Upper lobe of left lung (tissue), 6 donors: ENCODE measurements around the gene ALDOC. TPM values are rescaled to one million over a fixed set of nuclear protein-coding genes. Genes with fewer than 3 reads are reported as not detected.
A peak's percentile ranks its signal among the peaks of the same experiment; 100 is the strongest.

Source experiments
- ATAC-seq, 2 donors: fragments of 200-7000 bp; cut with Tn5 transposase; one replicate each; pipeline ENCODE4 v1.9.1; 2022; ENCODE audit warnings: mild to moderate bottlenecking in 2 of 2, moderate library complexity in 2 of 2; ENCODE audit not compliant: low FRiP score in 2 of 2
- DNase-seq, 2 donors: peaks; one replicate each; pipeline ENCODE4 v3.0.0-alpha.2; 2019 to 2020
- H3K27ac ChIP-seq, 4 donors: fragments of 200-600 bp; sonication (generic); one replicate each; pipeline ENCODE4 v1.5.1; 2016 to 2019
- H3K27me3 ChIP-seq, 4 donors: fragments of 200-600 bp; sonication (generic); one replicate each; pipeline ENCODE4 v1.5.1; 2017 to 2019
- H3K36me3 ChIP-seq, 4 donors: fragments of 200-600 bp; sonication (generic); one replicate each; pipeline ENCODE4 v1.5.1; 2016 to 2019
- H3K4me1 ChIP-seq, 4 donors: fragments of 200-600 bp; sonication (generic); one replicate each; pipeline ENCODE4 v1.5.1; 2018 to 2019
- H3K4me3 ChIP-seq, 4 donors: fragments of 200-600 bp; sonication (generic); one replicate each; pipeline ENCODE4 v1.5.1; 2017 to 2019; ENCODE audit warnings: mild to moderate bottlenecking in 2 of 4, moderate library complexity in 1 of 4
- H3K9me3 ChIP-seq, 4 donors: fragments of 200-600 bp; sonication (generic); one replicate each; pipeline ENCODE4 v1.5.1; 2018 to 2019
- EP300 ChIP-seq, 4 donors: sonication (generic); formaldehyde crosslinking; IDR thresholded peaks; one replicate each; pipeline ENCODE4 v1.5.1; 2017; ENCODE audit warnings: antibody characterized with exemption in 4 of 4, control low read depth in 2 of 4
- POLR2A ChIP-seq, 4 donors: fragments of 450-650 bp; IDR thresholded peaks; one replicate each; pipeline ENCODE4 v1.5.1; 2016 to 2017; ENCODE audit warnings: antibody characterized with exemption in 4 of 4, mild to moderate bottlenecking in 2 of 4
- POLR2AphosphoS5 ChIP-seq, 2 donors: sonication (generic); formaldehyde crosslinking; IDR thresholded peaks; one replicate each; pipeline ENCODE4 v1.5.1; 2017; ENCODE audit warnings: antibody characterized with exemption in 2 of 2
- WGBS, 2 donors: methylation state at CpG; one replicate each; pipeline ENCODE4 v1.1.5; 2017 to 2018; 5-methylcytosine and 5-hydroxymethylcytosine counted together
- total RNA-seq, 6 donors: library from RNA; depleted of rRNA in 4 of 6; stranded (reverse); fragments of >200 nt in 4 of 6; gene quantifications; one replicate each; pipeline versions ENCODE4 v1.1.0 to v1.2.1, GENCODE V29; 2016 to 2021
- TF ChIP-seq, protein P1 (sequence below), 6 experiments: fragments of 450-650 bp in 4 of 6; fragments of 200-600 bp in 2 of 6; sonication (generic) in 2 of 6; IDR thresholded peaks; one replicate each; pipeline ENCODE4 v1.5.1; 2016 to 2019; ENCODE audit warnings: antibody characterized with exemption in 6 of 6
- donor health status: DM: no; HTN: no; CAD: no; lungs with moderate emphysema.
- donor health status: DM: no; HTN: yes; CAD: no; lungs with severe emphysema.

ALDOC gene
- total RNA-seq, 6 donors from 2014 or later: 6.3 to 19.2 (median 14.2) TPM

- ATAC-seq: no peak
- Histone ChIP-seq H3K4me3 (no peak overlapping the region), H3K27me3 (no peaks in the 10 kb centered on the region), H3K4me1 (peaks cover 0 to 19% (median 3%) of the 10 kb centered on the region in 4 donors), H3K36me3 (no peaks in the 10 kb centered on the region), H3K27ac (no peak overlapping the region), H3K9me3 (no peaks in the 10 kb centered on the region)
- 81% methylated on average over 10 to 12 of the region's 12 CpGs for WGBS, 2 donors
- DNase-seq: peak in 1 of 2 donors; percentile 79
- TF ChIP-seq EP300 (IDR thresholded peaks at IDR 0.05): no peak
- TF ChIP-seq, protein P1, sequence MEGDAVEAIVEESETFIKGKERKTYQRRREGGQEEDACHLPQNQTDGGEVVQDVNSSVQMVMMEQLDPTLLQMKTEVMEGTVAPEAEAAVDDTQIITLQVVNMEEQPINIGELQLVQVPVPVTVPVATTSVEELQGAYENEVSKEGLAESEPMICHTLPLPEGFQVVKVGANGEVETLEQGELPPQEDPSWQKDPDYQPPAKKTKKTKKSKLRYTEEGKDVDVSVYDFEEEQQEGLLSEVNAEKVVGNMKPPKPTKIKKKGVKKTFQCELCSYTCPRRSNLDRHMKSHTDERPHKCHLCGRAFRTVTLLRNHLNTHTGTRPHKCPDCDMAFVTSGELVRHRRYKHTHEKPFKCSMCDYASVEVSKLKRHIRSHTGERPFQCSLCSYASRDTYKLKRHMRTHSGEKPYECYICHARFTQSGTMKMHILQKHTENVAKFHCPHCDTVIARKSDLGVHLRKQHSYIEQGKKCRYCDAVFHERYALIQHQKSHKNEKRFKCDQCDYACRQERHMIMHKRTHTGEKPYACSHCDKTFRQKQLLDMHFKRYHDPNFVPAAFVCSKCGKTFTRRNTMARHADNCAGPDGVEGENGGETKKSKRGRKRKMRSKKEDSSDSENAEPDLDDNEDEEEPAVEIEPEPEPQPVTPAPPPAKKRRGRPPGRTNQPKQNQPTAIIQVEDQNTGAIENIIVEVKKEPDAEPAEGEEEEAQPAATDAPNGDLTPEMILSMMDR (IDR thresholded peaks at IDR 0.05): no peak
Observed at GRCh38 chr17:28537219-28537610, 39.5 kb downstream of the ALDOC start.

DNA sequence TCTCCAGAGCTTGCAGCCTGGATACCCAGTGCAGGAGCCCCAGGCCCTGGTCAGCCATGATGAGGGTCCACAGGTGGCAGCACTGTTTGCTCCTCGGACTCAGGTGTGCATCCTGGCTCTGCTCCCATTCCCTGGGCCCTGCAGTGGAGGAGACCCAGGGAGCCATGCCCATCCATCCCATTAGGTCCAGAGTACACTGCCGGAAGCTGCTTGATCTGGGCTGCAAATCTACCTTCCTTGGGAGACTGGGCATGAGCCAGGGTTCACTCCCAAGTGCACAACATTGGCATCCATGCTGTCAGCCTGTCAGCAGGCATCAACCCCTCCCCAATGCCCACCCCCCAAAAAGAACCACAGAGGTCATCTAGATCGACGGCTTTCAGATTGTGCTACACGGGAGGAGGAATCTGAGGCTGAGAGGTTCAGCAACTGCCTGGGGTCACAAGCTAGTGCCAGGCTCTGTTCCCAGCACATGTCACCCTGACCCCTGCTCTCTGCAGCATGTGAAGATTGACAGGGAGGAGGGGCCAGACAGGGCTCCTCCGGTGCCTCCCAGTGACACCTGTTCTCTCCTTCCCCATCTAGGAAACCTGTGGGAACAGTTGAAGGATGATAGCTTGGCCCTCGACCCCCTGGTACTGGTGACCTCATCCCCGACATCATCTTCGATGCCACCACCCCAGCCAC is 40.0 kb downstream of the ALDOC start:
- no peak for TF ChIP-seq POLR2AphosphoS5 (IDR thresholded peaks at IDR 0.05)
- TF ChIP-seq EP300 (IDR thresholded peaks at IDR 0.05): no peak
- TF ChIP-seq, protein P1 (IDR thresholded peaks at IDR 0.05): no peak
- TF ChIP-seq POLR2A (IDR thresholded peaks at IDR 0.05): no peak
- Histone ChIP-seq H3K4me1 (peaks cover 0 to 19% (median 3%) of the 10 kb centered on the region in 4 donors), H3K27me3 (no peaks in the 10 kb centered on the region), H3K27ac (no peak overlapping the region), H3K36me3 (no peaks in the 10 kb centered on the region), H3K9me3 (no peaks in the 10 kb centered on the region), H3K4me3 (no peak overlapping the region)
- ATAC-seq (no peak), DNase-seq (no peak)
- 80 to 90% methylated on average over 2 to 9 of the region's 9 CpGs for WGBS, 2 donors

GRCh38 chr17:28534740-28535375 is 41.8 kb downstream of the ALDOC start:
- WGBS, 2 donors: 71 to 95% methylated on average over 3 to 11 of the region's 11 CpGs
- no peak for ATAC-seq
- no peaks in the 10 kb centered on the region for H3K27me3 ChIP-seq
- H3K4me3 ChIP-seq: no peak overlapping the region
- no peak for TF ChIP-seq POLR2AphosphoS5 (IDR thresholded peaks at IDR 0.05)
- TF ChIP-seq, protein P1 (IDR thresholded peaks at IDR 0.05): no peak
- no peak for TF ChIP-seq EP300 (IDR thresholded peaks at IDR 0.05)
- no peak for TF ChIP-seq POLR2A (IDR thresholded peaks at IDR 0.05)
- no peaks in the 10 kb centered on the region for H3K9me3 ChIP-seq
- peaks cover 0 to 19% (median 3%) of the 10 kb centered on the region in 4 donors for H3K4me1 ChIP-seq
- H3K27ac ChIP-seq: peak overlapping the region in 1 of 4 donors; percentile 66
- peak in 1 of 2 donors; percentile 65 for DNase-seq
- H3K36me3 ChIP-seq: no peaks in the 10 kb centered on the region

DNA sequence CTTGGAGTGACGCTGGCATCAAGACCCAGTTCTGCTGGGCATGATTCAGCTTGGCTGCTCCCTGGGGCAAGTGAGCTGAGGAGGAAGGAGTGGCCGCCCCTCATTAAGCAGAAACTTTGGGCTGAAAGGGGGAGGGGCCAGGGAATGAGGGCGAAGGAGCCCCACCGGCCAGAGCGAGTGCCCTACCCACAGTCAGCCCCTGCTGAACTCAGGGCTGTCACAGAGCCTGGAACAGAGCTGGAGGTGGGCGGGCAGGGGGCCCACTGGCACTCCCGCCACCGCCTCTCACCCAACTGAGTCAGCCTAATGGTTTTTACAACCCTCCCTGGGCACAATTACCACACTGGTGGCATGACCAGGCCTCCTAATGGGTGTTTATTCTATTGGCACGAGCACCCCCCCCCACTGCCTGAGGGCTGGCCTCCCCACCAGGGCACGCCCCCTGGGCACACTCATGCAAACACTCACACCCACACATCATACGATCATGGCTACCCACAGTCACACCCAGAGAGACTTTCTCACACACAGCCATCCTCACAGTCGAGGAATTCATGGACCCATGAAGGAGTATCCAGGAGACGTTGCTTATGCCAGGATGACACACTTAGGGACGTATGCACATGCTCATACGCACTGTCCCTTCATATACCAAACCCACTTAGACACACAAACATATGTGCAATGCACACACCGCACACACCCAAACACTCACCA is 43.4 kb downstream of the ALDOC start:
- WGBS, 2 donors: 65 to 72% methylated on average over 14 to 15 of the region's 16 CpGs
- no peak for ATAC-seq
- DNase-seq: peak in 1 of 2 donors; percentile 47

More for the DNA sequence above, 43.4 kb downstream of the ALDOC start:
- no peak for TF ChIP-seq POLR2AphosphoS5 (IDR thresholded peaks at IDR 0.05)
- no peak for TF ChIP-seq EP300 (IDR thresholded peaks at IDR 0.05)
- TF ChIP-seq, protein P1 (IDR thresholded peaks at IDR 0.05): no peak
- TF ChIP-seq POLR2A (IDR thresholded peaks at IDR 0.05): no peak
- no peaks in the 10 kb centered on the region for H3K36me3 ChIP-seq
- H3K4me3 ChIP-seq: no peak overlapping the region
- no peaks in the 10 kb centered on the region for H3K9me3 ChIP-seq
- no peaks in the 10 kb centered on the region for H3K27me3 ChIP-seq
- H3K4me1 ChIP-seq: peaks cover 0 to 23% (median 3%) of the 10 kb centered on the region in 4 donors
- H3K27ac ChIP-seq: no peak overlapping the region
